NCI-H446 treated with DMSO at 0.1 percent for 48 hours (cell line): ENCODE measurements around the gene SEMA3B.
A peak's percentile ranks its signal among the peaks of the same experiment; 100 is the strongest.
"Not testable (repeated sequence)": the region's sequence is repeated elsewhere in the genome, so short reads cannot be mapped to it uniquely, and the experiment has no call there.

Experiments used
- DNase-seq: peaks from one replicate; lab custom pipeline; 2025; lab: John Stamatoyannopoulos, UW

The SEMA3B gene

GRCh38 chr3:50294089-50294488 lies 25.1 kb downstream of the SEMA3B start:
- DNase-seq, result no peak

DNA sequence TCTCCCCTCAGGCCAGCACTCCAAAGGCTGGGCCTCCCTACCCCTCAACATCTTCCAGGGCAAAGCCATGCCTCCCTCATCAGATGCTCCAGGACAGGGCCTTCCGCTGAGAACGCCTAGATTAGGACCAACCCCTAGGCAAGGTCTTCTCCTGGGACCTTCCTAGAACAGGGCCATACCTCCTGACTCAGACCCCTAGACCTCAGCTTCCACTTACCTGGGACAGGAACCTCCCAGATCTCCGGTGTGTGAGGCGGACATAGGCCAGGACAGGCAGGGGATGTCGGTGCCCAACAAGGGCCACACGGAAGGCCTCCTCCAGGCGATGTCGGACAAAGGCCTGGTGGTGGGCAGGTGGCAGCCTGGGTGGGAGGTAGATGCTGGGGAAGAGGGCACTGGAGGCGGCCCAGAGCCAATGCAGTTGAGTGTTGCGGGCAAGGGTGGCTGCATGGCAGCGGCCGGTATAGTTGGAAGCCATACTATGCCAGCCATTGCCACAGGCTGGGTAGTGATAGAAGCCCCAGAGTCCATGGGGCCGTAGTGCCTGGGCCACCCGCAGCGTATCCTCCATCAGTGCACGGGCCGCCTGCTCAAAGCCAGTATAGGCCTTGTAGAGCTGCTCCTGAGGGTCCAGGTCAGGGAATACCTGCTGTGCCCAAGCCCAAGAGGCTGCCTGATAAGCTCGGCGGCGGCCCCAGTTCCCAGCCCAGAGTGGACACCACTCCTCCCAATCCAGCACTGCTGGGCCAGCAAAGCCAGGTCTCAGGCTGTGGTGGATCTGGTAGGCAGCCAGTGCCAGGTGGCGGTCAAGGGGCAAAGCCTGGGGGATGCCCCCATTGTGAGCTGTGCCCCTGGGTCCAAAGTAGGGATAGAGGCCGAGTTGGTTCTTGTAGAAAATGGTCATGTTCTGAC lies 25.8 kb downstream of the SEMA3B start:
- no peak for DNase-seq

DNA sequence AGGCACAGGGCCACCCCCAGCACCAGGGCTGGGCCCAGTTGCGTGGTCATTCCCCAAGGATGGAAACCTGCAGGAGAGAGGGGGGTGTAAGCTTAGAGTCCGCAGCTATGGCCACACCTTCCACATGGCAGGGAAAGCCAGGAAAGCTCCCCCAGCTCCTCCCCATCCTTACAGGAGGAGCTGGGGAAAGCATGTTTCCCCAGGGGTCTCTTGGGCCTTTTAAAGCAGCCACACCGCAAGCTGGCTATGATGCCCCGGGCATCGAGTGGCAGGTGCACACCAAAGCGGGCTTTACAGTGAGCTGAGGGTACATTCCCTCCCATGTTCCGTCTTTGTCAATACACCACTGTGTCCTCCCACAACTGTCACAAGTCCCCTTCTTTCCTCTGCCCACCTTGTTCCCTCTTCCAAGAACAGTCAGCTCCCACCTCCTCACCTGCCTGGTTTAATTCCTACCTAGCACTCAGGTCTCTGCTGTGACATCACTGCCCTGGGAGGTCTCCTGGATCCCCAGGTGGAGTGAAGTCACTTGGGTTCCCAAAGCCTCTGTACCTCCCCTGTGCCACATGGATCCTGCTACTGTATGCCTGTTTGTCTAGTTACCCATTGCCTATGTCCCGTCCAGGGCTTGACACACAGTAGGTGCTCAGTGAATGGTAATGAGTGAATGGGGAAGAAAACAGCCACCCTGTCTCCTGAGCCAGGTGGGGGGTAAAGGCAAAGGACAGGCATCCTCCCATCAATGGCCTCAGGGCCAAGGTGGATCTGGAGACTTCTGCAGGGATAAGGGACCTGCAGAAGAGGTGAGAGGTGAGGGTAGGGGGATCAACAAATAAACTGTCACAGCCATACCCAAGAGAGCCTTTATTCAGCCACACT lies 26.8 kb downstream of the SEMA3B start:
- no peak for DNase-seq

GRCh38 chr3:50296721-50297383 lies 27.9 kb downstream of the SEMA3B start:
- DNase-seq, result no peak

DNA sequence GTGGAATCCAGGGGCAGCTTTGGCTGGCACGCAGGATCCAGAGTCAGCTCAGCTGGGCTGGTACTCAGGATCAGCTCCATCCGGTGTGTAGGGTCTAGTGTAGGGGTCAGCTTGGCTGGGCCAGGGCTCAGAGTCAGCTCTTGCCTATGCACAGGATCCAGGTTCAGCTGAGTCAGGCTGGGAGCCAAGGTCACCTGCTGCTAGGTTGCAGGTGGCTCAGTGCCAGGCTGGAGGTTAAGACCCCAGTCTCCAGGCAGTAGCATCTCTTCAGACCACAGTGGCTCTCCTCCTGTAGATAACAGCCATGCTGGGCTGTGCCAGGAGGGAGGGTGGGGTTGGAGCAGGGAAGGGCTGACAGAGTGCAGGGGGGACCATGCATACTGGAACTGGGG lies 28.4 kb downstream of the SEMA3B start:
- no peak for DNase-seq

DNA sequence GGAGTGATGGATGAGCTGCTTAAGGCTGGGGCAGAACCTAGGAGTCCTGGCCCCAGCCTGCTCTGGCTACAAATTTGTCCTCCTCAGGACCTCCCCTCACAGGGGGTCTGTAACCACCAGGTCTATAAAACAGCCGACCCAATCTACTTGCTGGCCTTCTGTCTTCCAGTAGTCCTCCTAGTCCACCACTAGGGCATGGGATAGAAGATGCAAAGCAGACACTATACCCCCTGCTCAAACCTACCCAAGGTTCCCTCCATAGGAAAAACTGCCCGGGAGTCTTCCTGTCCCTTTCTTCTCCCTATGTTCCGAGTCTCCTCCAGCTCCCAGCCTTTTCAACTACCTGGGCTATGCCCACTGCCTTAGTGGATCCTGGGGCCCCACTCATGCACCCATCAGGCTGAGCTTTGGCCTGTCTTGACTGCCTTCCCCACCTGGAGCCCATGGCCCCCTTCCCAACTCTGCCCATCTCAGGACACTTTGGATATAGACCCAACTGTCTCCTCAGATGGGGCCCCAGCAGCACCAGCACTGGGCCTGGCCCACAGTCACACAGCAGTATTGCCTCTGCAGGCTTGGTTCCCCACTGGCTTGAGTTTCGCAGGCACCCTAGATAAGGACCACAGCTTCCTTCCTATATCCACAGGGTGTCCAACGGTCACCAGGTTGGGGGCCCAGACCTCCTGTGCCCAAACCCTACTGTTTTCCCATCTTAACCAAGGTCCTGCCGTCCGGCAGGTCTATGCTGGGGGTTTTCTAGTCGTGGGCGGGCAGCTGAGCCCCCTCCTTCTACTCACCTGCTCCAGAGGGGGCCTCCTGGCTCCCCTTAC lies 29.2 kb downstream of the SEMA3B start:
- DNase-seq, result no peak

- DNase-seq, result peak; percentile 96
These were observed 30.1 kb downstream of the SEMA3B start, which contains the start of the genes HYAL3 and NAA80 for GRCh38 chr3:50298836-50299637. Gene HYAL3 (minus strand): TSS chr3:50299405. CDS start chr3:50295602, 3,803 bp downstream. Gene NAA80 (minus strand): TSS chr3:50299405. CDS start chr3:50297463, 1,942 bp downstream.

DNA sequence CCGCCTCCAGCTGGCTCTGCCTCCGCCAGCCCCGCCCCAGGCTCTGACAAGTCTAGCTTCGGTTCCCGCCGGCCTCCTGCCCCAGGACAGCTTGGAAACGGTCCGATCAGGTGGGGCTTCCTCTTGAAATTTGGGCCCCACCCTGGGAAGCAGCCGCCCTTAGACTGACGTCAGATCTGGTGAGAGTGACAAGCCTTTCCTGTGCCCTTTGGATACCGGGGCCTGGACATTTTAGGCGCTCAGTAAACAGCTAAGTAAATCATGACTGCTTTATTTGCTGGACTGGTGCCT lies 30.6 kb downstream of the SEMA3B start:
- no peak for DNase-seq

GRCh38 chr3:50299929-50300680 lies 31.2 kb downstream of the SEMA3B start:
- DNase-seq, result peak; percentile 18

- DNase-seq, result no peak
These were observed 31.8 kb downstream of the SEMA3B start for GRCh38 chr3:50300681-50301254.

GRCh38 chr3:50302095-50303012 lies 33.4 kb downstream of the SEMA3B start:
- no peak for DNase-seq

GRCh38 chr3:50303013-50303815 lies 34.3 kb downstream of the SEMA3B start, which contains the start of gene HYAL1:
Gene HYAL1 (minus strand): TSS chr3:50303574. CDS start chr3:50302956, 618 bp downstream.
- DNase-seq, result no peak

GRCh38 chr3:50304601-50305000 lies 35.7 kb downstream of the SEMA3B start:
- no peak for DNase-seq

DNA sequence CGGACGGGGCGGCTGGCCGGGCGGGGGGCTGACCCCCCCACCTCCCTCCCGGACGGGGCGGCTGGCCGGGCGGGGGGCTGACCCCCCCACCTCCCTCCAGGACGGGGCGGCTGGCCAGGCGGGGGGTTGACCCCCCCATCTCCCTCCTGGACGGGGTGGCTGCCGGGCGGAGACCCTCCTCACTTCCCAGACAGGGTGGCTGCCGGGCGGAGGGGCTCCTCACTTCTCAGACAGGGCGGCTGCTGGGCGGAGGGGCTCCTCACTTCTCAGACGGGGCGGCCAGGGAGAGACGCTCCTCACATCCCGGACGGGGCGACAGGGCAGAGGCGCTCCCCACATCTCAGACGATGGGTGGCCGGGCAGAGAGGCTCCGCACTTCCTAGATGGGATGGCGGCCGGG lies 43.1 kb downstream of the SEMA3B start:
- not testable (repeated sequence) for DNase-seq

DNA sequence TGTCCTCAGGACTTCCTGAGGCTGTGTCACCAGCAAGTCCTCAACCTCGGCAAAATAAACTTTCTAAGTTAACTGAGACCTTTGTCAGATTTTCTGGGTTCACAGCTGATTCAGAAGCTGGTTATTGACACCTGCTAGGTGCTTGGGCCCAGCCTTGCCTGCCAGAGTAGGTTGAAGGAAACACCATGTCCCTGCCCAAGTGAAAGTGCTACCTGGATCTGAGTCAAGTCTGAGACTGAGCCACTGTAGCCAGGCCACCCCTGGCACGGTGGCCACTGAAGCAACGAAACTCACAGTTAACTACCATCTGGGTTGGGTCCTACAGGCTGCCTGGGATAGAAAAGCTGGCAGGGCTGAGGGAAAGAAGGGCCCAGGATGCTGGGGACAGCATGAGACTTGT lies 45.4 kb downstream of the SEMA3B start:
- no peak for DNase-seq

GRCh38 chr3:50314816-50315215 lies 45.9 kb downstream of the SEMA3B start:
- DNase-seq, result no peak

DNA sequence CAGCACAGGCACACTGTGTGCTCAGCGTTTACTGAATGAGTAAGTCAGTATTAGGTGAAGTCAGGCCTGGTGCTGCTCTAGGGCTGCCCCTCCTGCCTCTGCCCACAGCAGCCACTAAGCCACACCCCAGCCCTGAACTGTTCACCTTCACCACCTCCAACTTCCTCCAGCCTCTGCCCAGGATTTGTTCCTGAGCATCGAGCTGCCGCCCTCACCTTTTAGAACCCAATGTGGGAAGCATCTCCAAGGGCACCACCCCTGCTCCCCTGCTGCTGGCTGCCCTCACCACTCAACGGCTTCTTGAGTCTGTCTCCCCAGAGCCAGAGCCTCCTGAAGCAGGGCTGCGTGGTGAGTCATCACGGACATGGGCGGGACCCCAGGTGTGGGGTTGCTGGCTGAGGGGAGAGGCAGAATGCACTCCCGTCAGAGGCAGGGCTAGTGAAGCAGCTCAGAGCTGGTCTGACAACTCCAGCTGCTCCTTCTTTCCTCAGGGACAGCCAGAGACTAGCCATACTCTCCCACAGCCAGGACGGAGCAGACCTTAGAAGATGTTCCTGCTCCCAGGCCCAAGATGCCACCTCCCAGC lies 47.8 kb downstream of the SEMA3B start:
- no peak for DNase-seq
